ENCODE results near the gene GABARAP. TPM values are rescaled to one million over a fixed set of nuclear protein-coding genes. Genes with fewer than 3 reads are reported as not detected.

The GABARAP gene
- polyA plus RNA-seq, 1 of the 3 experiments (the other 2 are of a cell fraction): 585 TPM

DNA sequence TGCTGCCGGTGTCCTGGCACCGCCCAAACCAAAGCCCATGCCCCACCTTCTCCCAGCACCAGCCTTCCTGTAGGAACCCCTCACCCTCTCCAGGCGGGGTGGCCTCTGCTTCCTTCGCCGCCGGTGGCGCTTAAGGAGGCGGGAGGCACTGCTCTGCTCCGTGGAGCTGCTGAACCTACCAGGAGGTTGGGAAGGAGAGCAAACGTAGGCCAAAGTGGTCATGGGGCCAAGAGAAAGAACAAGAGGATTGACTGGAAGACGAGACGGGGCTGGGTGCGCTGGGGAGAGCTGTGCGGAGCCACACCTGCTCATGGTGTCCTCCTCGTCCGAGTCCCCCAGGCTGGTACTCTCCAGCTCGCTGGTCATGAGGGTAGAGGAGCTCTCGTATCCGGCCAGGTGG lies 12.7 kb downstream of the GABARAP start (continued):
- TF ChIP-seq, protein P1, sequence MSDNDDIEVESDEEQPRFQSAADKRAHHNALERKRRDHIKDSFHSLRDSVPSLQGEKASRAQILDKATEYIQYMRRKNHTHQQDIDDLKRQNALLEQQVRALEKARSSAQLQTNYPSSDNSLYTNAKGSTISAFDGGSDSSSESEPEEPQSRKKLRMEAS (IDR thresholded peaks at IDR 0.05; ENCODE audit: low read depth): no peak
- TF ChIP-seq CHD2 (IDR thresholded peaks at IDR 0.05; ENCODE audit: low read length, partially characterized antibody): no peak
- no peak for TF ChIP-seq RCOR1 (IDR thresholded peaks at IDR 0.05; ENCODE audit: low read length)
- TF ChIP-seq, protein P2, sequence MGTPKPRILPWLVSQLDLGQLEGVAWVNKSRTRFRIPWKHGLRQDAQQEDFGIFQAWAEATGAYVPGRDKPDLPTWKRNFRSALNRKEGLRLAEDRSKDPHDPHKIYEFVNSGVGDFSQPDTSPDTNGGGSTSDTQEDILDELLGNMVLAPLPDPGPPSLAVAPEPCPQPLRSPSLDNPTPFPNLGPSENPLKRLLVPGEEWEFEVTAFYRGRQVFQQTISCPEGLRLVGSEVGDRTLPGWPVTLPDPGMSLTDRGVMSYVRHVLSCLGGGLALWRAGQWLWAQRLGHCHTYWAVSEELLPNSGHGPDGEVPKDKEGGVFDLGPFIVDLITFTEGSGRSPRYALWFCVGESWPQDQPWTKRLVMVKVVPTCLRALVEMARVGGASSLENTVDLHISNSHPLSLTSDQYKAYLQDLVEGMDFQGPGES (IDR thresholded peaks at IDR 0.05; ENCODE audit: low read depth, low read length): no peak
- TF ChIP-seq NRF1 (IDR thresholded peaks at IDR 0.05; ENCODE audit: low read depth, low read length): no peak
- TF ChIP-seq GABPA (IDR thresholded peaks at IDR 0.05; ENCODE audit: low read depth): no peak
- TF ChIP-seq, protein P3, sequence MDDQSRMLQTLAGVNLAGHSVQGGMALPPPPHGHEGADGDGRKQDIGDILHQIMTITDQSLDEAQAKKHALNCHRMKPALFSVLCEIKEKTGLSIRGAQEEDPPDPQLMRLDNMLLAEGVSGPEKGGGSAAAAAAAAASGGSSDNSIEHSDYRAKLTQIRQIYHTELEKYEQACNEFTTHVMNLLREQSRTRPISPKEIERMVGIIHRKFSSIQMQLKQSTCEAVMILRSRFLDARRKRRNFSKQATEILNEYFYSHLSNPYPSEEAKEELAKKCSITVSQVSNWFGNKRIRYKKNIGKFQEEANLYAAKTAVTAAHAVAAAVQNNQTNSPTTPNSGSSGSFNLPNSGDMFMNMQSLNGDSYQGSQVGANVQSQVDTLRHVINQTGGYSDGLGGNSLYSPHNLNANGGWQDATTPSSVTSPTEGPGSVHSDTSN (IDR thresholded peaks at IDR 0.05): no peak
- no peak for TF ChIP-seq TEAD4 (IDR thresholded peaks at IDR 0.05; ENCODE audit: borderline replicate concordance, insufficient read depth)
- TF ChIP-seq, protein P4, sequence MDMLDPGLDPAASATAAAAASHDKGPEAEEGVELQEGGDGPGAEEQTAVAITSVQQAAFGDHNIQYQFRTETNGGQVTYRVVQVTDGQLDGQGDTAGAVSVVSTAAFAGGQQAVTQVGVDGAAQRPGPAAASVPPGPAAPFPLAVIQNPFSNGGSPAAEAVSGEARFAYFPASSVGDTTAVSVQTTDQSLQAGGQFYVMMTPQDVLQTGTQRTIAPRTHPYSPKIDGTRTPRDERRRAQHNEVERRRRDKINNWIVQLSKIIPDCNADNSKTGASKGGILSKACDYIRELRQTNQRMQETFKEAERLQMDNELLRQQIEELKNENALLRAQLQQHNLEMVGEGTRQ (IDR thresholded peaks at IDR 0.05; ENCODE audit: borderline replicate concordance, low read depth, low read length): no peak
- no peak for TF ChIP-seq YY1 (IDR thresholded peaks at IDR 0.05; ENCODE audit: low read depth)

DNA sequence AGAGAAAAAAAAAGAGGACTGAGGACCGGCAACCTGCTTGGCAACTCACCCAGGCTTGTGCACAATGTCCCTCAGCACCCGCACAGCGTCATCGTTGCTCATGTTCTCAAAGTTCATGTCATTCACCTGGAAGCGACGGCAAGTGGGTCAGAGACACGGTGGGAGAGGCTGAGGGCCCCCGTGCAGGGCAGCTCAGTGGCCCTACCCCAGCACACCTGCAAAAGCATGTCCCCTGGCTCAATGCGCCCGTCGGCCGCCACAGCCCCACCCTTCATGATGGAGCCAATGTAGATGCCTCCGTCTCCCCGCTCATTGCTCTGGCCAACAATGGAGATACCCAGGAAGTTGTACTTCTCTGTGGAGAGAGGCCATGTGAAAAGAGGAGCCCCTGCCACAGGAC lies 13.3 kb downstream of the GABARAP start:
- H3K79me2 ChIP-seq (ENCODE audit: insufficient read depth): peaks cover 44% of the 10 kb centered on the region
- H3K27me3 ChIP-seq (ENCODE audit: insufficient read depth): no peaks in the 10 kb centered on the region
- H3K4me3 ChIP-seq (ENCODE audit: low read depth in 2 of 2, low read length in 1 of 2): no peak overlapping the region
- H3F3A ChIP-seq (replicated peaks; ENCODE audit: insufficient read depth): peaks cover 11% of the 10 kb centered on the region
- H3K9me2 ChIP-seq: no peaks in the 10 kb centered on the region
- H3K27ac ChIP-seq (ENCODE audit: low read depth in 2 of 2, low read length in 1 of 2): no peak overlapping the region
- no peak for DNase-seq
- peaks cover 29% of the 10 kb centered on the region for H4K20me1 ChIP-seq (ENCODE audit: insufficient read depth)
- no peaks in the 10 kb centered on the region for H3K9me3 ChIP-seq
- no peak overlapping the region for H3K9ac ChIP-seq
- peaks cover 31 to 65% of the 10 kb centered on the region in 2 experiments for H3K36me3 ChIP-seq (replicated peaks in 1 of 2; ENCODE audit: control insufficient read depth in 1 of 2, insufficient read depth in 2 of 2, low read length in 1 of 2)
- H3K4me1 ChIP-seq (ENCODE audit: control insufficient read depth in 1 of 2, insufficient read depth in 2 of 2, low read depth in 1 of 2, low read length in 1 of 2): peaks cover 9 to 10% of the 10 kb centered on the region in 2 experiments; a peak in 3 of 4 replicates
- CTCF ChIA-PET: interaction anchor here (6.5 kb wide), 1 partner anchor 9 kb away, joined by 44 read pairs; the partner anchor contains the start of genes ACADVL and DLG4
- no peak overlapping the region for H2AFZ ChIP-seq (ENCODE audit: low read depth)
- 96% methylated on average over 14 of the region's 14 CpGs for WGBS (ENCODE audit: low lambda C conversion rate)
- no peak overlapping the region for H3K4me2 ChIP-seq
- POLR2A ChIA-PET: interaction anchor here (1.3 kb wide), 1 partner anchor 8 kb away, joined by 8 read pairs; the partner anchor contains the start of gene ACADVL
- TF ChIP-seq RFX5 (IDR thresholded peaks at IDR 0.05; ENCODE audit: low read length) (no peak), NRF1 (IDR thresholded peaks at IDR 0.05; ENCODE audit: low read depth, low read length) (no peak), TCF12 (IDR thresholded peaks at IDR 0.05) (no peak), POLR2AphosphoS5 (IDR thresholded peaks at IDR 0.05; ENCODE audit: low read depth, low read length) (no peak), EP300 (IDR thresholded peaks at IDR 0.05; ENCODE audit: borderline replicate concordance in 1 of 2, low read depth in 1 of 2, low read length in 1 of 2) (no peak), EZH2phosphoT487 (IDR thresholded peaks at IDR 0.05; ENCODE audit: borderline replicate concordance, low read depth) (no peak), FOXM1 (IDR thresholded peaks at IDR 0.05; ENCODE audit: low read depth) (no peak), RCOR1 (IDR thresholded peaks at IDR 0.05; ENCODE audit: low read length) (no peak)
- TF ChIP-seq, protein P4 (IDR thresholded peaks at IDR 0.05; ENCODE audit: borderline replicate concordance, low read depth, low read length): no peak
- TF ChIP-seq, protein P5, sequence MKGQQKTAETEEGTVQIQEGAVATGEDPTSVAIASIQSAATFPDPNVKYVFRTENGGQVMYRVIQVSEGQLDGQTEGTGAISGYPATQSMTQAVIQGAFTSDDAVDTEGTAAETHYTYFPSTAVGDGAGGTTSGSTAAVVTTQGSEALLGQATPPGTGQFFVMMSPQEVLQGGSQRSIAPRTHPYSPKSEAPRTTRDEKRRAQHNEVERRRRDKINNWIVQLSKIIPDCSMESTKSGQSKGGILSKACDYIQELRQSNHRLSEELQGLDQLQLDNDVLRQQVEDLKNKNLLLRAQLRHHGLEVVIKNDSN (IDR thresholded peaks at IDR 0.05; ENCODE audit: borderline replicate concordance, low read depth): no peak
- TF ChIP-seq, protein P2 (IDR thresholded peaks at IDR 0.05; ENCODE audit: low read depth, low read length): no peak
- TF ChIP-seq, protein P6, sequence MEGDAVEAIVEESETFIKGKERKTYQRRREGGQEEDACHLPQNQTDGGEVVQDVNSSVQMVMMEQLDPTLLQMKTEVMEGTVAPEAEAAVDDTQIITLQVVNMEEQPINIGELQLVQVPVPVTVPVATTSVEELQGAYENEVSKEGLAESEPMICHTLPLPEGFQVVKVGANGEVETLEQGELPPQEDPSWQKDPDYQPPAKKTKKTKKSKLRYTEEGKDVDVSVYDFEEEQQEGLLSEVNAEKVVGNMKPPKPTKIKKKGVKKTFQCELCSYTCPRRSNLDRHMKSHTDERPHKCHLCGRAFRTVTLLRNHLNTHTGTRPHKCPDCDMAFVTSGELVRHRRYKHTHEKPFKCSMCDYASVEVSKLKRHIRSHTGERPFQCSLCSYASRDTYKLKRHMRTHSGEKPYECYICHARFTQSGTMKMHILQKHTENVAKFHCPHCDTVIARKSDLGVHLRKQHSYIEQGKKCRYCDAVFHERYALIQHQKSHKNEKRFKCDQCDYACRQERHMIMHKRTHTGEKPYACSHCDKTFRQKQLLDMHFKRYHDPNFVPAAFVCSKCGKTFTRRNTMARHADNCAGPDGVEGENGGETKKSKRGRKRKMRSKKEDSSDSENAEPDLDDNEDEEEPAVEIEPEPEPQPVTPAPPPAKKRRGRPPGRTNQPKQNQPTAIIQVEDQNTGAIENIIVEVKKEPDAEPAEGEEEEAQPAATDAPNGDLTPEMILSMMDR (IDR thresholded peaks at IDR 0.05): no peak
- TF ChIP-seq, protein P1 (IDR thresholded peaks at IDR 0.05; ENCODE audit: low read depth): no peak
- TF ChIP-seq, protein P7, sequence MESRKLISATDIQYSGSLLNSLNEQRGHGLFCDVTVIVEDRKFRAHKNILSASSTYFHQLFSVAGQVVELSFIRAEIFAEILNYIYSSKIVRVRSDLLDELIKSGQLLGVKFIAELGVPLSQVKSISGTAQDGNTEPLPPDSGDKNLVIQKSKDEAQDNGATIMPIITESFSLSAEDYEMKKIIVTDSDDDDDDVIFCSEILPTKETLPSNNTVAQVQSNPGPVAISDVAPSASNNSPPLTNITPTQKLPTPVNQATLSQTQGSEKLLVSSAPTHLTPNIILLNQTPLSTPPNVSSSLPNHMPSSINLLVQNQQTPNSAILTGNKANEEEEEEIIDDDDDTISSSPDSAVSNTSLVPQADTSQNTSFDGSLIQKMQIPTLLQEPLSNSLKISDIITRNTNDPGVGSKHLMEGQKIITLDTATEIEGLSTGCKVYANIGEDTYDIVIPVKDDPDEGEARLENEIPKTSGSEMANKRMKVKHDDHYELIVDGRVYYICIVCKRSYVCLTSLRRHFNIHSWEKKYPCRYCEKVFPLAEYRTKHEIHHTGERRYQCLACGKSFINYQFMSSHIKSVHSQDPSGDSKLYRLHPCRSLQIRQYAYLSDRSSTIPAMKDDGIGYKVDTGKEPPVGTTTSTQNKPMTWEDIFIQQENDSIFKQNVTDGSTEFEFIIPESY (IDR thresholded peaks at IDR 0.05; ENCODE audit: borderline replicate concordance, low read depth): no peak
